ENCODE data around the gene FMN1. TPM values are rescaled to one million over a fixed set of nuclear protein-coding genes. Genes with fewer than 3 reads are reported as not detected.

FMN1 gene, protein sequence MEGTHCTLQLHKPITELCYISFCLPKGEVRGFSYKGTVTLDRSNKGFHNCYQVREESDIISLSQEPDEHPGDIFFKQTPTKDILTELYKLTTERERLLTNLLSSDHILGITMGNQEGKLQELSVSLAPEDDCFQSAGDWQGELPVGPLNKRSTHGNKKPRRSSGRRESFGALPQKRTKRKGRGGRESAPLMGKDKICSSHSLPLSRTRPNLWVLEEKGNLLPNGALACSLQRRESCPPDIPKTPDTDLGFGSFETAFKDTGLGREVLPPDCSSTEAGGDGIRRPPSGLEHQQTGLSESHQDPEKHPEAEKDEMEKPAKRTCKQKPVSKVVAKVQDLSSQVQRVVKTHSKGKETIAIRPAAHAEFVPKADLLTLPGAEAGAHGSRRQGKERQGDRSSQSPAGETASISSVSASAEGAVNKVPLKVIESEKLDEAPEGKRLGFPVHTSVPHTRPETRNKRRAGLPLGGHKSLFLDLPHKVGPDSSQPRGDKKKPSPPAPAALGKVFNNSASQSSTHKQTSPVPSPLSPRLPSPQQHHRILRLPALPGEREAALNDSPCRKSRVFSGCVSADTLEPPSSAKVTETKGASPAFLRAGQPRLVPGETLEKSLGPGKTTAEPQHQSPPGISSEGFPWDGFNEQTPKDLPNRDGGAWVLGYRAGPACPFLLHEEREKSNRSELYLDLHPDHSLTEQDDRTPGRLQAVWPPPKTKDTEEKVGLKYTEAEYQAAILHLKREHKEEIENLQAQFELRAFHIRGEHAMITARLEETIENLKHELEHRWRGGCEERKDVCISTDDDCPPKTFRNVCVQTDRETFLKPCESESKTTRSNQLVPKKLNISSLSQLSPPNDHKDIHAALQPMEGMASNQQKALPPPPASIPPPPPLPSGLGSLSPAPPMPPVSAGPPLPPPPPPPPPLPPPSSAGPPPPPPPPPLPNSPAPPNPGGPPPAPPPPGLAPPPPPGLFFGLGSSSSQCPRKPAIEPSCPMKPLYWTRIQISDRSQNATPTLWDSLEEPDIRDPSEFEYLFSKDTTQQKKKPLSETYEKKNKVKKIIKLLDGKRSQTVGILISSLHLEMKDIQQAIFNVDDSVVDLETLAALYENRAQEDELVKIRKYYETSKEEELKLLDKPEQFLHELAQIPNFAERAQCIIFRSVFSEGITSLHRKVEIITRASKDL (N-terminal part only)
- 100 to 1,000 TPM in 1 of 4 donors, 10 to 100 TPM in 3; 32.6 to 102 (median 63.0) TPM for total RNA-seq

DNA sequence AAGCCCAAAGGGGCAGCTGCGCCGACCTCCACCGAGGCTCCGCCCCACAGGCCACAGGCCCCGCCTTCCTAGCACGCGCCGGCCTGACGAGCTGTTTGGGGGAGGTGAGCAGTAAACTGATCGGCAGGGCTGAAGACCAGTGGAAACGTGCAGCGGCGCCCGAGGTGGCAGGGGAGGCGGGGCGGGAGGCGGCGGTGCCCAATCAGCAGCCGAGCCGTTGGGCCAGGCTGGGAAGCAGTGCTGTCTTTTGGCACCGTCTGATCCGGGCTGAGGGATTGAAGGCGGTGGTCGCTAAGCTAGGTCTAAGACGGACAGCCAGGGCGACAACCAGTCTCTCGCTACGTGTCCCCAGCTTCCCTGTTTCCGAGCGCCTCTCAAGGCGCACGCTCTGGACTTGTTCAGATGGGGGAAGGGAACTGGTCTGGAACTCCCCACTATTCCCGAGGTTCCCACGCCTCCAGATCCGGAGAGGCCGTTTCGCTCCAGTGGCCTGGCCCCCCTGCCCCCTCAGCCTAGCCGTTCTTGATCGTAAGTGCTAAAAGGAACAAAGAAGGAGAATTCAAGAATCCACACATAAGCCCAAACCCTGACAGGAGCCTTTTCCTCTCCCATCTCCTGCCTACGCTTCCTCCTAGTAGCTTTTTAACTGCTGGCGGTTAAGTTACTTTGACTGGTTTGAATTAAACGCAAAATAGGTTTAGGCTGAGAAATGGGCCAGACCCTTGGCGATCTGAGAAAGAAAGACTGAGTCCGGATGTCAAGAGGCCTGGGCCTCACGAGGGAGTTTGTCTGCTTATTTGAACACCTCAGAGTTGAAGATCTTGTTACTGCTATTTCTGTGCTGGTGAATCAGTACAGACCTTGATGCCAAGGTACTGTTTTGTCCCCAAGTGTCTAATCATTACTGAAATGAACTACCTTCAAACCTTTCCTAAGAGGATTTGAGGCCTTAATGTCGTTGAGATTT lies at the start of gene FMN1:
Gene FMN1 (minus strand): TSS at position 11 of the 967 bp plus-strand sequence. CDS start 39,800 bp downstream, outside the sequence.
- Histone ChIP-seq H3K9me3 (no peaks in the 10 kb centered on the region), H3K27ac (peak within 1 kb of the TSS; percentile 21 to 62 (median 54)), H3K4me3 (peak within 1 kb of the TSS; percentile 35 to 57 (median 40)), H3K36me3 (no peaks in the 10 kb centered on the region), H3K4me1 (peaks cover 0 to 8% (median 2%) of the 10 kb centered on the region in 4 donors), H3K27me3 (peaks cover 7% of the 10 kb centered on the region)
- TF ChIP-seq EP300 (IDR thresholded peaks at IDR 0.05; ENCODE audit: low read depth), result no peak
- peak in 1 of 3 donors; percentile 31 for TF ChIP-seq POLR2AphosphoS5 (IDR thresholded peaks at IDR 0.05)
- peak; percentile 43 for TF ChIP-seq POLR2A (IDR thresholded peaks at IDR 0.05)
- TF ChIP-seq, protein P1, sequence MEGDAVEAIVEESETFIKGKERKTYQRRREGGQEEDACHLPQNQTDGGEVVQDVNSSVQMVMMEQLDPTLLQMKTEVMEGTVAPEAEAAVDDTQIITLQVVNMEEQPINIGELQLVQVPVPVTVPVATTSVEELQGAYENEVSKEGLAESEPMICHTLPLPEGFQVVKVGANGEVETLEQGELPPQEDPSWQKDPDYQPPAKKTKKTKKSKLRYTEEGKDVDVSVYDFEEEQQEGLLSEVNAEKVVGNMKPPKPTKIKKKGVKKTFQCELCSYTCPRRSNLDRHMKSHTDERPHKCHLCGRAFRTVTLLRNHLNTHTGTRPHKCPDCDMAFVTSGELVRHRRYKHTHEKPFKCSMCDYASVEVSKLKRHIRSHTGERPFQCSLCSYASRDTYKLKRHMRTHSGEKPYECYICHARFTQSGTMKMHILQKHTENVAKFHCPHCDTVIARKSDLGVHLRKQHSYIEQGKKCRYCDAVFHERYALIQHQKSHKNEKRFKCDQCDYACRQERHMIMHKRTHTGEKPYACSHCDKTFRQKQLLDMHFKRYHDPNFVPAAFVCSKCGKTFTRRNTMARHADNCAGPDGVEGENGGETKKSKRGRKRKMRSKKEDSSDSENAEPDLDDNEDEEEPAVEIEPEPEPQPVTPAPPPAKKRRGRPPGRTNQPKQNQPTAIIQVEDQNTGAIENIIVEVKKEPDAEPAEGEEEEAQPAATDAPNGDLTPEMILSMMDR (IDR thresholded peaks at IDR 0.05), result no peak
- intact Hi-C loops (cut with DNase I; ENCODE audit: low total_unique reads), result no loop called here
- peak; percentile 93 for DNase-seq
- in situ Hi-C loops (cut with MboI; ENCODE audit: low pct_ligation_motif_present in 1 of 4, low pct_unique_long_range_greater_than_20kb in 1 of 4, low sequenced_read_pairs in 3 of 4), result no loop called here
- WGBS, 2 donors (ENCODE audit: low coverage in 1 of 2), result 13 to 45% methylated on average over 6 to 45 of the region's 46 CpGs

DNA sequence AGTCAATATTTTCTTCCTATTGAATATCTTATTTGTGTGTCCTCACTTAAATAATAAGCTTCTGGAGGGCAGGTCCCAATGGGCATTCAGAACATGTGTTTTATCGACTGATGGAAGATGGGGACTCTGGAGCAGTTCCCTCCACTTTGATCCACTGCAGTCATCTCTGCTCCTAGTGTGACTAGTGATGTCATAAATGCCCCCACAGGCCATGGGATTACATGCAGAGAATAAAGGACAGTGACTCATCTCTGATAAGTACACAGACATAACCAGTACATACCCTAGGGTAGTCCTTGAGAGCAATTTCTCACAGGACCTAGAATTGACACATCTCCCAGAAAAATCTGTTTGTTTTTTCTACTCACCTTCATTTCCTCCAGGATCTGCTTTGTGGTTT lies 49.4 kb upstream of the FMN1 start:
- no peak for DNase-seq

DNA sequence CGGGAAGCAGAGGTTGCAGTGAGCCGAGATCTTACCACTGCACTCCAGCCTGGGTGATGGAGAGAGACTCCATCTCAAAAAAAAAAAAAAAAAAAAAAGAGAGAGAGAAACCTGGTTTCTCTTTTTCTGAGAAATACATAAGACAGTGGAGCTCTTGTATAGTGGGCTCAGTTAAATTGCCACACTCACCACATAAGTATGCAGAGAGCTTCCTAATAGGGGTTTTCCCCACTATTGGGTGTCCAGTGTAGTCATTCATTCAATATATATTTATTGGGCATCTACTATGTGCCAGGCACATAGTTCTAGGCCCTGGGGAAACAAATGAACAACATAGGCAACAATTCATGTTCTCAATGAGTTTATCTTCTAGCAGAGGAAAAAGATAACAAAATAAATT lies 48.9 kb upstream of the FMN1 start:
- 82% methylated on average over 2 of the region's 2 CpGs; no CpG with 5 or more reads in 1 of the 2 donors for WGBS, 2 donors (ENCODE audit: low coverage in 1 of 2)
- no peaks in the 10 kb centered on the region for H3K27me3 ChIP-seq
- H3K4me3 ChIP-seq, result no peak overlapping the region
- intact Hi-C loops (cut with DNase I; ENCODE audit: low total_unique reads), result no loop called here
- no peaks in the 10 kb centered on the region for H3K9me3 ChIP-seq
- in situ Hi-C loops (cut with MboI; ENCODE audit: low pct_ligation_motif_present in 1 of 4, low pct_unique_long_range_greater_than_20kb in 1 of 4, low sequenced_read_pairs in 3 of 4), result no loop called here
- no peak overlapping the region for H3K27ac ChIP-seq
- no peaks in the 10 kb centered on the region for H3K4me1 ChIP-seq
- H3K36me3 ChIP-seq, result no peaks in the 10 kb centered on the region
- no peak for DNase-seq
- no peak for TF ChIP-seq EP300 (IDR thresholded peaks at IDR 0.05; ENCODE audit: low read depth)
- no peak for TF ChIP-seq POLR2A (IDR thresholded peaks at IDR 0.05)
- TF ChIP-seq POLR2AphosphoS5 (IDR thresholded peaks at IDR 0.05), result no peak
- TF ChIP-seq, protein P1 (IDR thresholded peaks at IDR 0.05), result no peak

More for the DNA sequence above, 49.4 kb upstream of the FMN1 start:
- intact Hi-C loops (cut with DNase I; ENCODE audit: low total_unique reads) (no loop called here), in situ Hi-C loops (cut with MboI; ENCODE audit: low pct_ligation_motif_present in 1 of 4, low pct_unique_long_range_greater_than_20kb in 1 of 4, low sequenced_read_pairs in 3 of 4) (no loop called here)
- TF ChIP-seq EP300 (IDR thresholded peaks at IDR 0.05; ENCODE audit: low read depth) (no peak), POLR2AphosphoS5 (IDR thresholded peaks at IDR 0.05) (no peak), POLR2A (IDR thresholded peaks at IDR 0.05) (no peak)
- TF ChIP-seq, protein P1 (IDR thresholded peaks at IDR 0.05), result no peak
- H3K9me3 ChIP-seq, result no peaks in the 10 kb centered on the region
- no peak overlapping the region for H3K27ac ChIP-seq
- H3K36me3 ChIP-seq, result no peaks in the 10 kb centered on the region
- WGBS, 2 donors (ENCODE audit: low coverage in 1 of 2), result 100% methylated on average over 1 of the region's 1 CpG
- H3K4me1 ChIP-seq, result no peaks in the 10 kb centered on the region
- H3K4me3 ChIP-seq, result no peak overlapping the region
- no peaks in the 10 kb centered on the region for H3K27me3 ChIP-seq

All from transverse colon (tissue), 4 donors.